NCI-H146 treated with DMSO at 0.1 percent for 48 hours (cell line): ENCODE results near the gene ULK4.
"Not testable (repeated sequence)": the region's sequence is repeated elsewhere in the genome, so short reads cannot be mapped to it uniquely, and the experiment has no call there.

Source experiments
- DNase-seq: peaks from one replicate; lab custom pipeline; 2025; ENCODE audit not compliant: unreplicated experiment; lab: John Stamatoyannopoulos, UW

ULK4 gene

DNA sequence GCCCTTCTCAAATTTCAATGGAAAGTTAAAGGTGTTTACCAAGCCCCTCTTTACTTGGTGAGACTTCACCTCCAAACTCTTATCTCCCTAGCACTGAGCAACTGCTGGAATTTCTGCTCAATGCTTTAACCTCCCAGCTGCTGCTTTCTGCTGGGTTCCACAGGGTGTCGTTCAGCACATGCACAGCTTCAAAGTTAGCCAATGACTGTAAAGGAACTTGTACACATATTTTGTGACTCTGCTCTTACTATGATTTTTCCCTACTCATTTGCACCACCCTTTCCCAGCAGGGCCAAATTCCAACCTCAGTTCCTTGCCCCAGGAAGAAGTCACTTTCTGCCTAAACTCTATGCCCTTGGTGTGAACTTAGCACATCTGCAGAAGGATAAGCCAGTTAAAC is 89.7 kb downstream of the ULK4 start:
- DNase-seq, result no peak

- no peak for DNase-seq
These were observed 94.4 kb downstream of the ULK4 start for GRCh38 chr3:41867533-41867932.

GRCh38 chr3:41866298-41866697 is 95.6 kb downstream of the ULK4 start:
- no peak for DNase-seq

GRCh38 chr3:41863024-41863423 is 98.9 kb downstream of the ULK4 start:
- no peak for DNase-seq

GRCh38 chr3:41860489-41860888 is 101.4 kb downstream of the ULK4 start:
- not testable (repeated sequence) for DNase-seq

GRCh38 chr3:41854956-41855355 is 106.9 kb downstream of the ULK4 start:
- DNase-seq, result no peak

DNA sequence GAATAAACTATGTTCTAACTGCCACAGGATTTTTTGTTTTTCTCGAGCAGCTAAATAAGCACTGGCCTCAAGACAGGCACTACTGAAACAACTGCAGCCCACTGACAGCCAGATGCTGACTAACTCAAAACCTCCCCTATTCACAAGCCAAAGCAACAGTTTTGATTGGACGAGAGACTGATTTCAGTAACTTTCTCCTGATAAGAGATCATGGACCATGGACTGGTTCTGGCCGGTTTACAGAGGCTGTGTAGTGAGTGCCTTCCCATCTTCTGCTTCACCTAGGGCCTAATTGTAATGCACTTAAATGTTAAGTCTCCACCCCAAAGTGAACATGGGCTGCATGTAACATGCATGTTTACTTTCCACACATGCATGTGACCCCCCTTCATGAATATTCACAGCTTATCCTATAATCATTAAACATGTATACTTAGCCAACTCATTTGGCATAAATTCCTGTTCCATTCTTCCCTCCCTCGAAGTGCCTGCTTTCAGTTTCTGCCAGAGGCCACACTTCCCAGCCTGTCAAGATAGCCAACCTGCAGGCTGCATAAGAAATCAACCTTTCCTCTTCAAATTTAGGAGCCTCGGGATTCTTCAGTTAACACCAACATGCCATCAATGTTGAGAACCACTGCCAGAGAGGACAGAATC is 108.2 kb downstream of the ULK4 start:
- no peak for DNase-seq

GRCh38 chr3:41848753-41849574 is 112.9 kb downstream of the ULK4 start:
- DNase-seq, result no peak

DNA sequence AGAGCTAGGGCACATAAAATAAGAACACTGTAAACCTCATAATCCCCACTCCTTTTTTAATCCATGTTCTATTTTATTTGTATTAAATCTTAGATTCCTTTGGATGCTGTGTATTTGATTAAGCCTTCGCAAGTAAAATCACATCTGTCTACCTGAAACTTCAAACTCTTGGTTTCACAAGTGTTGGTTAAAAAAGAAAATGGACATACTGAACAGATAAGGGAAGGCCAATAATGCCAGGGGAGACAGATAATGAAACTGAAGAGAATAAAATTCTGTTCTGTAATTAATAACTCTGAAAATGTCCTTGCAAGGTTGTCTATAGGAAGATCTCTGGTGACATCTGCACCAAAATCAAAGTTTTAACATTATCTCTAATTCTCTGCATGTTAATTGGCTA is 114.2 kb downstream of the ULK4 start:
- no peak for DNase-seq

- DNase-seq, result no peak
These were observed 115.1 kb downstream of the ULK4 start for GRCh38 chr3:41846850-41847249.

- no peak for DNase-seq
These were observed 116.1 kb downstream of the ULK4 start for GRCh38 chr3:41845826-41846225.

GRCh38 chr3:41844256-41844655 is 117.6 kb downstream of the ULK4 start:
- DNase-seq, result not testable (repeated sequence)

DNA sequence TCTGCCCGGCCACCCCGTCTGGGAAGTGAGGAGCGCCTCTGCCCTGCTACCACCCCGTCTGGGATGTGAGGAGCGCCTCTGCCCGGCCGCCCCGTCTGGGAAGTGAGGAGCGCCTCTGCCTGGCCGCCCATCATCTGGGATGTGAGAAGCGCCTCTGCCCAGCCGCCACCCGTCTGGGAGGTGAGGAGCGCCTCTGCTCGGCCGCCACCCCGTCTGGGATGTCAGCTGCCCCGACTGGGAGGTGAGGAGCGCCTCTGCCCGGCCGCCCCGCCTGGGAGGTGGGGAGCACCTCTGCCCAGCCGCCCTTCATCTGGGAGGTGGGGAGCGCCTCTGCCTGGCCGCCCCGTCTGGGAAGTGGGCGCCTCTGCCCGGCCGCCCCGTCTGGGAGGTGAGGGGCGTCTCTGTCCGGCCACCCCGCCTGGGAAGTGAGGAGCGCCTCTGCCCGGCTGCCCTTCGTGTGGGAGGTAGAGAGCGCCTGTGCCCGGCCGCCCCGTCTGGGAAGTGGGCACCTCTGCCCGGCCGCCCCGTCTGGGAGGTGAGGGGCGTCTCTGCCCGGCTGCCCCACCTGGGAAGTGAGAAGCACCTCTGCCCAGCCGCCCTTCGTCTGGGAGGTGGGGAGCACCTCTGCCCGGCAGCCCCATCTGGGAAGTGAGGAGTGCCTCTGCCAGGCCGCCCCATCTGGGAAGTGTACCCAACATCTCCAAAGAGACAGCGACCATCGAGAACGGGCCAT is 120.8 kb downstream of the ULK4 start:
- not testable (repeated sequence) for DNase-seq

DNA sequence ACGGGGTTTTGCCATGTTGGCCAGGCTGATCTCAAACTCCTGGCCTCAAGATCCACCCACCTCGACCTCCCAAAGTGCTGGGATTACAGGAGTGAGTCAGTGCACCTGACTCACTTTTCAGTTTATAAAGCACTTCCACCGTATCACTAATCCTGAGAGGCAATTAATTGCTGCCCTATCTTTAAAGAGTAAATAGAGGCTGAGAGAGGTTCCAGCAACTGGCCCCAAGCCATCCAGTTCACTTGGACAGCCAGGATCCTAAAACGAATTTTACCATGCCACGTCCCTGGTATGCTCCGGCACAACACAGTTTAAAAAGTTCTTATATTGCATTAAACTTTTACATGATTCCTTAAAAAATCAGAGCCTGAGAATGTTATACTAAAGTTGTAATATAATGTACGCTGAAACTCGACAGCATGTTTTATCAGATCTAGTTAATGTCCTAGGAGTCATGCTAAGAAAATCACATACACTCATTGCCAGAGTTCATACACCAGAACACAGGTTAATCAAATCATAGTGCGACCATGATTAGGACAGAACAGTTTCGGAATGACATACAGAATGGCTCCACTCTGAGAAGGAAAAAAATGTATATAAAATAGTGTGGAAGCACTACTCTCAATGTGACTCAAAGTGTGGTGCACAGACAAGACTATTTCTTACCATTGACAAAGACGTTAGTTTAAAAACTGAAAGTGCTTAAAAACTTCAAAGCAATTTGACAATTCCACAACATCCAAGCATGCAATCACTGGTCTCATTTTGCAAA is 125.4 kb downstream of the ULK4 start:
- DNase-seq, result no peak

DNA sequence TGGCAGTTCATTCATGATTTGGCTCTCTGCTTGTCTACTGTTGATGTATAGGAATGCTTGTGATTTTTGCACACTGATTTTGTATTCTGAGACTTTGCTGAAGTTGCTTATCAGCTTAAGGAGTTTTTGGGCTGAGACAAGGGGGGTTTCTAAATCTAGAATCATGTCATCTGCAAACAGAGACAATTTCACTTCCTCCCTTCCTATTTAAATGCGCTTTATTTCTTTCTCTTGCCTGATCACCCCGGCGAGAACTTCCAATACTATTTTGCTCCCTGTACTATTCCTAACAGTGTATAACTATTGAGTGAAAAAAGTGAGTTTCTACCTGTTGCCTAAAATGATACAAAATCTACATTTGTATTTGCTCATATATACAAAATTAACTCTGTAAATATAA is 128.3 kb downstream of the ULK4 start:
- no peak for DNase-seq

DNA sequence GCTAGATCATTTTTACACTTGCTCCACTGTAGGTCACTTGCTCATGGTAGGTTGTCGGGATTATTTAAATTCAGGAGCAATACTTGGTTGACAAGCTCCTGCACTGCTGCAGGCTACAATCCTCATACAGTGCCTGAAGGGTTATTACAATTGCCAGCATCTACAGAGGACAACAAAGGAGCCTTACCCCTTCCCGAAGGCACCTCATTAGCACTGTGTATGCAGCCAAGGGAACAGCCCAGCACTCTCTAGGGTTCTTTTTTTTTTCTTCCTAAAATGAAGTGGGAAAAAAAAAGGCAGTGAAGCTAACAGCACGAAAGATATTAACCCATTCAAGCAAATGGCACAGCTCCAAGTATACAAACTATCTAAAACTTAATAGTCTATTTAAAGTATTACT is 142.7 kb downstream of the ULK4 start:
- no peak for DNase-seq

GRCh38 chr3:41808618-41809017 is 153.3 kb downstream of the ULK4 start:
- no peak for DNase-seq

GRCh38 chr3:41808152-41808551 is 153.8 kb downstream of the ULK4 start:
- no peak for DNase-seq

DNA sequence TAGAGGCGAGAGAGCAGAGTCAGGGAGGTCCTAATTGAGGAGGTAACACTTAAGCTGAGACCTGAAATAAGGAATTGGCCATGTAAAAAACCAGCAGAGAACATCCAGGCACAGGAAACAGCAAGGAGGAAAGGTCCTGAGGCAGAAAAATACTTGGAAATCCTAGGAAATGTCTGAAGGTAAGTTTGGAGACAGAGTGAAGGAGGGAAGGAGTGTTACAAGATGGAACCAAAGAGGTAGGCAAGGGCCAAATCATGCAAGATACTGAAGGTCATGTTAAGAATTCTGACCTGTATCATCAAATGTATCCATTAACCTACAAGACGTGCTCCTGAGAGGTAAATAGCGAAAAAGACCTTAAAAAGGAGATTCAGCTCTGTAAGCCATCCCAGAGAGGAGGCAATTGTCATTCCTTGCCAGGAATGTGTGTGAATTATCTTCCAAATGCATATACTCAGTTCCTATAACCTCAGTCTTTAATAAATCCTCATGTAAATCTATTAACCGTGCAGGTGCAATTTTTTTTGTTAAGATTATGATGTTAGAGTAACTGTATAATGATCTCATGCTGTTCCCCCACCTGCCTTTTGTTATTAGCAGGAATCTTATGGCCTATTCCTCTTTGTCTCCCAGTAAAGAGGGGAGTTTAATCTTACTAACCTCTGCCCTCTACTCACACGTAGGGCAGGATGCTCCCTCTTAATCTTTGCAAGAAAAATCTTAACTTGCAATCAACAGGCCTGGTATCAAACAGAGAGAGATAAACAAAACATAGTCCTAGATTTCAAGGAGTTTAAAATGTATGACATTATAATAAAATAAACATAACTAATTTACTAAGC is 166.9 kb downstream of the ULK4 start:
- DNase-seq, result peak; percentile 56

- no peak for DNase-seq
These were observed 169.1 kb downstream of the ULK4 start for GRCh38 chr3:41792806-41793205.
